Measurements from ENCODE around the gene EEF1A1.
"Not testable (repeated sequence)": the region's sequence is repeated elsewhere in the genome, so short reads cannot be mapped to it uniquely, and the experiment has no call there.

EEF1A1 gene

DNA sequence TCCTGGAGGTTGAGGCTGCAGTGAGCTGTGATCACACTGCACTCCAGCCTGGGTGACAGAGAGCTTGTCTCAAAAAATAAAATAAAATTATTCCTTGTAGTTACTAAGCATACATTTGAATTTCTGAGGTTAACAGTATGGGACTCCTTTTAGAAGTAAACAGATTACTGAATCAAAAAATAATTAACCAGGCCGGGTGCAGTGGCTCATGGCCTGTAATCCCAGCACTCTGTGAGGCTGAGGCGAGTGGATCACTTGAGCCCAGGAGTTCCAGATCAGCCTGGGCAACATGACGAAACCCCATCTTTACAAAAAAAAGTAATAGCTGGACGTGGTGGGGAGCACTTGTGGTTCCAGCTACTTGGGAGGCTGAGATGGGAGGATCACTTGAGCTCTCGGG, 22.1 kb upstream of the EEF1A1 start:
- no peak overlapping the region for H2BK12ac ChIP-seq (ENCODE audit: low read length)
- no peak overlapping the region for H2BK15ac ChIP-seq (ENCODE audit: low read length)
- H3K79me1 ChIP-seq (ENCODE audit: low read depth, low read length): no peaks in the 10 kb centered on the region
- no peaks in the 10 kb centered on the region for H3K4me1 ChIP-seq (ENCODE audit: control insufficient read depth in 2 of 2, insufficient read depth in 1 of 2, low read depth in 1 of 2, low read length in 2 of 2)
- H3K23ac ChIP-seq (ENCODE audit: low read depth, low read length, poor library complexity): no peak overlapping the region
- no peak overlapping the region for H3K4ac ChIP-seq (ENCODE audit: low read length)
- H3K9ac ChIP-seq (ENCODE audit: low read depth, low read length, poor library complexity): no peak overlapping the region
- no peak overlapping the region for H4K8ac ChIP-seq (ENCODE audit: low read depth, low read length)
- no peak overlapping the region for H2AFZ ChIP-seq (ENCODE audit: low read length)
- H2BK120ac ChIP-seq (ENCODE audit: low read depth, low read length): no peak overlapping the region
- no peaks in the 10 kb centered on the region for H3K27me3 ChIP-seq (ENCODE audit: control insufficient read depth in 3 of 3, insufficient read depth in 3 of 3, low read depth in 1 of 3, low read length in 3 of 3)
- no peak overlapping the region for H2AK5ac ChIP-seq (ENCODE audit: low read depth, low read length)
- no peak overlapping the region for H2BK5ac ChIP-seq (ENCODE audit: low read length)
- no peaks in the 10 kb centered on the region for H3K9me3 ChIP-seq (replicated peaks in 1 of 2; ENCODE audit: control insufficient read depth in 2 of 2, insufficient read depth in 1 of 2, low read depth in 1 of 2, low read length in 2 of 2)
- no peak overlapping the region for H3K4me2 ChIP-seq (ENCODE audit: insufficient read depth, low read length, poor library complexity, severe bottlenecking)
- no peak overlapping the region for H3K18ac ChIP-seq (ENCODE audit: low read length)
- H3K14ac ChIP-seq (ENCODE audit: low read length): no peak overlapping the region
- H4K91ac ChIP-seq (ENCODE audit: low read depth, low read length, poor library complexity): no peak overlapping the region
- DNase-seq (ENCODE audit: low spot score): no peak
- H3K4me3 ChIP-seq (ENCODE audit: low read length in 2 of 2): no peak overlapping the region
- no peak overlapping the region for H3K27ac ChIP-seq (replicated peaks; ENCODE audit: low read length)
- WGBS, 2 donors (ENCODE audit: extremely low coverage in 2 of 2, insufficient read length in 2 of 2, insufficient replicate concordance in 1 of 2): no CpG with 5 or more reads among the region's 5 CpGs
- H3K36me3 ChIP-seq (replicated peaks in 1 of 2; ENCODE audit: control insufficient read depth in 2 of 2, insufficient read depth in 2 of 2, low read length in 2 of 2): no peaks in the 10 kb centered on the region

DNA sequence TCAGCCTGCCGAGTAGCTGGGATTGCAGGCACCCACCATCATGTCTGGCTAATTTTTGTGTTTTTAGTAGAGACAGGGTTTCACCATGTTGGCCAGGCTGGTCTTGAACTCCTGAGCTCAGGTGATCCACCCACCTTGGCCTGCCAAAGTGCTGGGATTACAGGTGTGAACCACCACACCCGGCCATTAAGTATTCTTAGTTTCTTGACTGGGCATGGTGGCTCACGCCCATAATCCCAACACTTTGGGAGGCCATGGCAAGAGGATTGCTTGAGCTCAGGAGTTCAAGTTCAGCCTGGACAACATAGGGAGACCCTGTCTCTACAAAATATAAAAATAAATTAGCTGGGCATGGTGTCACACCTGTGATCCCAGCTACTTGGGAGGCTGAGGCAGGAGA, 21.6 kb upstream of the EEF1A1 start:
- H3K27ac ChIP-seq (replicated peaks; ENCODE audit: low read length); H4K91ac ChIP-seq (ENCODE audit: low read depth, low read length, poor library complexity); H3K36me3 ChIP-seq (replicated peaks in 1 of 2; ENCODE audit: control insufficient read depth in 2 of 2, insufficient read depth in 2 of 2, low read length in 2 of 2); H2BK15ac ChIP-seq (ENCODE audit: low read length); DNase-seq (ENCODE audit: low spot score); H2BK12ac ChIP-seq (ENCODE audit: low read length); H2BK5ac ChIP-seq (ENCODE audit: low read length); H3K9ac ChIP-seq (ENCODE audit: low read depth, low read length, poor library complexity); H2AFZ ChIP-seq (ENCODE audit: low read length); H3K4me1 ChIP-seq (ENCODE audit: control insufficient read depth in 2 of 2, insufficient read depth in 1 of 2, low read depth in 1 of 2, low read length in 2 of 2); H3K14ac ChIP-seq (ENCODE audit: low read length); H3K79me1 ChIP-seq (ENCODE audit: low read depth, low read length); H3K4ac ChIP-seq (ENCODE audit: low read length); H3K23ac ChIP-seq (ENCODE audit: low read depth, low read length, poor library complexity); H3K9me3 ChIP-seq (replicated peaks in 1 of 2; ENCODE audit: control insufficient read depth in 2 of 2, insufficient read depth in 1 of 2, low read depth in 1 of 2, low read length in 2 of 2); H4K8ac ChIP-seq (ENCODE audit: low read depth, low read length); H3K4me2 ChIP-seq (ENCODE audit: insufficient read depth, low read length, poor library complexity, severe bottlenecking); H3K27me3 ChIP-seq (ENCODE audit: control insufficient read depth in 3 of 3, insufficient read depth in 3 of 3, low read depth in 1 of 3, low read length in 3 of 3); H3K18ac ChIP-seq (ENCODE audit: low read length); H2AK5ac ChIP-seq (ENCODE audit: low read depth, low read length); H3K4me3 ChIP-seq (ENCODE audit: low read length in 2 of 2); H2BK120ac ChIP-seq (ENCODE audit: low read depth, low read length): not testable (repeated sequence)
- no CpG with 5 or more reads among the region's 3 CpGs for WGBS, 2 donors (ENCODE audit: extremely low coverage in 2 of 2, insufficient read length in 2 of 2, insufficient replicate concordance in 1 of 2)

DNA sequence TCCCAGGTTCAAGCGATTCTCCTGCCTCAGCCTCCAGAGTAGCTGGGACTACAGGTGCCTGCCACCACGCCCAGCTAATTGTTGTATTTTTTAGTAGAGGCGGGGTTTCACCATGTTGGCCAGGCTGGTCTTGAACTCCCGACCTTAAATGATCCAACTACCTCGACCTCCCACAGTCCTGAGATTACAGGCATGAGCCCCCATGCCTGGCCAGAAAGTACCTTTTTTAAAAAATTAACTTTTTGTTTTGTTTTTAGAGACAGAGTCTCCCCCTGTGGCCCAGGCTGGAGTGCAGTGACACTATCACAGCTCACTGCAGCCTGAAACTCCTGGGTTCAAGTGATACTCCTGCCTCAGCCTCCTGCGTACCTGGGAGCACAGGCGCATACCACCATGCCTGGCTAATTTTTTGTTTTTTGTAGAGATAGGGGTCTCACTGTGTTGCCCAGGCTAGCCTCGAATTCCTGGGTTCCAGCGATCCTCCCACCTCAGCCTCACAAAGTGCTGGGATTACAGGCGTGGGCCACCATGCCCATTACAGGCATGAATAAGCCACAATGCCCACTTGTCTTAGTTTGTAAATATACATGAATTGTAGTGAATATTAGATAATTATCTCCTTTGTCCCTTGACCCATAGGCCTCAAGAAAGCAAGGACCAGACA, 17.4 kb upstream of the EEF1A1 start:
- Histone ChIP-seq H3K4ac (ENCODE audit: low read length) (no peak overlapping the region), H3K27me3 (ENCODE audit: control insufficient read depth in 3 of 3, insufficient read depth in 3 of 3, low read depth in 1 of 3, low read length in 3 of 3) (no peaks in the 10 kb centered on the region), H2AFZ (ENCODE audit: low read length) (no peak overlapping the region), H2BK15ac (ENCODE audit: low read length) (no peak overlapping the region), H2AK5ac (ENCODE audit: low read depth, low read length) (no peak overlapping the region), H3K36me3 (replicated peaks in 1 of 2; ENCODE audit: control insufficient read depth in 2 of 2, insufficient read depth in 2 of 2, low read length in 2 of 2) (no peaks in the 10 kb centered on the region), H2BK12ac (ENCODE audit: low read length) (no peak overlapping the region), H3K9ac (ENCODE audit: low read depth, low read length, poor library complexity) (no peak overlapping the region), H2BK5ac (ENCODE audit: low read length) (no peak overlapping the region), H3K4me3 (ENCODE audit: low read length in 2 of 2) (no peak overlapping the region), H3K23ac (ENCODE audit: low read depth, low read length, poor library complexity) (no peak overlapping the region), H2BK120ac (ENCODE audit: low read depth, low read length) (no peak overlapping the region), H3K4me2 (ENCODE audit: insufficient read depth, low read length, poor library complexity, severe bottlenecking) (no peak overlapping the region), H3K14ac (ENCODE audit: low read length) (no peak overlapping the region), H3K79me1 (ENCODE audit: low read depth, low read length) (no peaks in the 10 kb centered on the region), H4K91ac (ENCODE audit: low read depth, low read length, poor library complexity) (no peak overlapping the region), H3K4me1 (ENCODE audit: control insufficient read depth in 2 of 2, insufficient read depth in 1 of 2, low read depth in 1 of 2, low read length in 2 of 2) (no peaks in the 10 kb centered on the region), H3K18ac (ENCODE audit: low read length) (no peak overlapping the region), H3K9me3 (replicated peaks in 1 of 2; ENCODE audit: control insufficient read depth in 2 of 2, insufficient read depth in 1 of 2, low read depth in 1 of 2, low read length in 2 of 2) (no peaks in the 10 kb centered on the region), H3K27ac (replicated peaks; ENCODE audit: low read length) (no peak overlapping the region), H4K8ac (ENCODE audit: low read depth, low read length) (no peak overlapping the region)
- no peak for DNase-seq (ENCODE audit: low spot score)
- no CpG with 5 or more reads among the region's 10 CpGs for WGBS, 2 donors (ENCODE audit: extremely low coverage in 2 of 2, insufficient read length in 2 of 2, insufficient replicate concordance in 1 of 2)

DNA sequence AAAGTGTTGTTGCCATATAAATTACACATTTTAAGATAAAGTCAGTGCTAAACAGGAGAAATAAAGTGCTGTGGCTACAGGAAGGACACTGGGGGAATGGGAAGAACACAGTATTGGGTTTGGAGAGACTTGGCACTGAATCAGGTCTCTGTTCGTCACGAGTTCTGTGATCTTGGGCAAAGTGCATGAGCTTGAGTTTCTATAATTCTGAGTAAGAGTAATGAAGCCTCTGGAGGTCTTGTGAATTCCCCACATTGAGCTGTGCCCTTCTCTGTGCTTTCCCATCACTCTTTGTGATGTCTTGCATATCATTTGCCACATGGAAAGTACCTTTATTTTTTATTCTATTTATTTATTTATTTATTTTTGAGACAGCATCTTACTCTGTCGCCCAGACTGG, 16.8 kb upstream of the EEF1A1 start:
- Histone ChIP-seq H2AFZ (ENCODE audit: low read length) (no peak overlapping the region), H3K9me3 (replicated peaks in 1 of 2; ENCODE audit: control insufficient read depth in 2 of 2, insufficient read depth in 1 of 2, low read depth in 1 of 2, low read length in 2 of 2) (no peaks in the 10 kb centered on the region), H2BK120ac (ENCODE audit: low read depth, low read length) (no peak overlapping the region), H3K27ac (replicated peaks; ENCODE audit: low read length) (no peak overlapping the region), H3K4me2 (ENCODE audit: insufficient read depth, low read length, poor library complexity, severe bottlenecking) (no peak overlapping the region), H2AK5ac (ENCODE audit: low read depth, low read length) (no peak overlapping the region), H2BK5ac (ENCODE audit: low read length) (no peak overlapping the region), H2BK15ac (ENCODE audit: low read length) (no peak overlapping the region), H4K91ac (ENCODE audit: low read depth, low read length, poor library complexity) (no peak overlapping the region), H3K23ac (ENCODE audit: low read depth, low read length, poor library complexity) (no peak overlapping the region), H3K4ac (ENCODE audit: low read length) (no peak overlapping the region), H3K36me3 (replicated peaks in 1 of 2; ENCODE audit: control insufficient read depth in 2 of 2, insufficient read depth in 2 of 2, low read length in 2 of 2) (no peaks in the 10 kb centered on the region), H3K14ac (ENCODE audit: low read length) (no peak overlapping the region), H2BK12ac (ENCODE audit: low read length) (no peak overlapping the region), H3K4me3 (ENCODE audit: low read length in 2 of 2) (no peak overlapping the region), H4K8ac (ENCODE audit: low read depth, low read length) (no peak overlapping the region), H3K4me1 (ENCODE audit: control insufficient read depth in 2 of 2, insufficient read depth in 1 of 2, low read depth in 1 of 2, low read length in 2 of 2) (no peaks in the 10 kb centered on the region), H3K27me3 (ENCODE audit: control insufficient read depth in 3 of 3, insufficient read depth in 3 of 3, low read depth in 1 of 3, low read length in 3 of 3) (no peaks in the 10 kb centered on the region), H3K18ac (ENCODE audit: low read length) (no peak overlapping the region), H3K79me1 (ENCODE audit: low read depth, low read length) (no peaks in the 10 kb centered on the region), H3K9ac (ENCODE audit: low read depth, low read length, poor library complexity) (no peak overlapping the region)
- no peak for DNase-seq (ENCODE audit: low spot score)
- WGBS, 2 donors (ENCODE audit: extremely low coverage in 2 of 2, insufficient read length in 2 of 2, insufficient replicate concordance in 1 of 2): no CpG with 5 or more reads among the region's 3 CpGs

Measured in neuronal stem cell (in vitro differentiated cells).